ENCODE data around the gene RAP1GAP2. TPM values are rescaled to one million over a fixed set of nuclear protein-coding genes. Genes with fewer than 3 reads are reported as not detected.

Gene RAP1GAP2
- total and polyA plus RNA-seq, 2 of the 8 experiments (the other 6 are each of a cell fraction or from before 2014, with no cell fraction given), result 24.0 to 63.8 TPM

- TF ChIP-seq CEBPB (IDR thresholded peaks at IDR 0.05; ENCODE audit: low read depth, low read length), result no peak
- TF ChIP-seq BCL11A (IDR thresholded peaks at IDR 0.05; ENCODE audit: low read depth in 2 of 2, low read length in 2 of 2), result no peak
- no peak for TF ChIP-seq EP300 (IDR thresholded peaks at IDR 0.05; ENCODE audit: borderline replicate concordance in 1 of 2, low read depth in 2 of 2, low read length in 2 of 2)
- TF ChIP-seq SP2 (IDR thresholded peaks at IDR 0.05; ENCODE audit: low read length), result no peak
- no peak for TF ChIP-seq MAFK (IDR thresholded peaks at IDR 0.05; ENCODE audit: low read depth, low read length)
- TF ChIP-seq ATF3 (IDR thresholded peaks at IDR 0.05; ENCODE audit: insufficient read depth, low read depth, low read length), result no peak
- TF ChIP-seq E2F6 (IDR thresholded peaks at IDR 0.05), result no peak
- no peak for TF ChIP-seq RXRA (IDR thresholded peaks at IDR 0.05; ENCODE audit: insufficient read depth, low read depth, low read length)
- TF ChIP-seq CHD1 (IDR thresholded peaks at IDR 0.05; ENCODE audit: low read depth, low read length), result no peak
- TF ChIP-seq CBX8 (IDR thresholded peaks at IDR 0.05; ENCODE audit: borderline replicate concordance, low read depth, low read length), result no peak
- no peak for TF ChIP-seq JUN (IDR thresholded peaks at IDR 0.05; ENCODE audit: low read depth, low read length)
- TF ChIP-seq FOSL1 (IDR thresholded peaks at IDR 0.05; ENCODE audit: insufficient read depth, low read depth, low read length), result no peak
- TF ChIP-seq BRCA1 (IDR thresholded peaks at IDR 0.05; ENCODE audit: low read depth, low read length), result no peak
- TF ChIP-seq SAP30 (IDR thresholded peaks at IDR 0.05; ENCODE audit: insufficient read depth, insufficient replicate concordance, low read length), result no peak
- TF ChIP-seq SP1 (IDR thresholded peaks at IDR 0.05; ENCODE audit: low read depth, low read length), result no peak
- TF ChIP-seq ASH2L (IDR thresholded peaks at IDR 0.05; ENCODE audit: low read length), result no peak
- TF ChIP-seq ZNF274 (IDR thresholded peaks at IDR 0.05; ENCODE audit: borderline replicate concordance, extremely low read depth, low read length), result no peak
- no peak for TF ChIP-seq NRF1 (IDR thresholded peaks at IDR 0.05; ENCODE audit: low read depth, low read length)
- no peak for TF ChIP-seq CBX5 (IDR thresholded peaks at IDR 0.05; ENCODE audit: low read depth, low read length)
- TF ChIP-seq RBBP5 (IDR thresholded peaks at IDR 0.05; ENCODE audit: borderline replicate concordance, low read depth, low read length), result no peak
- TF ChIP-seq RNF2 (IDR thresholded peaks at IDR 0.05; ENCODE audit: borderline replicate concordance, low read depth, low read length, missing control alignments, poor library complexity, severe bottlenecking), result no peak
- TF ChIP-seq CTBP2 (IDR thresholded peaks at IDR 0.05; ENCODE audit: borderline replicate concordance, insufficient read depth, insufficient read length, low read length), result no peak
- TF ChIP-seq SUZ12 (IDR thresholded peaks at IDR 0.05; ENCODE audit: low read length), result no peak
- no peak for TF ChIP-seq HDAC2 (IDR thresholded peaks at IDR 0.05; ENCODE audit: borderline replicate concordance in 1 of 2, low read depth in 2 of 2, low read length in 2 of 2)
- no peak for TF ChIP-seq TAF1 (IDR thresholded peaks at IDR 0.05; ENCODE audit: low read depth, low read length)
These were observed 128.0 kb downstream of the RAP1GAP2 start (continued) for GRCh38 chr17:2924211-2924610.
